NCI-H146 treated with DMSO at 0.1 percent for 48 hours (cell line): ENCODE measurements around the gene PDE9A.

ENCODE experiments used
- DNase-seq: peaks from one replicate; lab custom pipeline; 2025; ENCODE audit not compliant: unreplicated experiment; lab: John Stamatoyannopoulos, UW

Gene PDE9A

DNA sequence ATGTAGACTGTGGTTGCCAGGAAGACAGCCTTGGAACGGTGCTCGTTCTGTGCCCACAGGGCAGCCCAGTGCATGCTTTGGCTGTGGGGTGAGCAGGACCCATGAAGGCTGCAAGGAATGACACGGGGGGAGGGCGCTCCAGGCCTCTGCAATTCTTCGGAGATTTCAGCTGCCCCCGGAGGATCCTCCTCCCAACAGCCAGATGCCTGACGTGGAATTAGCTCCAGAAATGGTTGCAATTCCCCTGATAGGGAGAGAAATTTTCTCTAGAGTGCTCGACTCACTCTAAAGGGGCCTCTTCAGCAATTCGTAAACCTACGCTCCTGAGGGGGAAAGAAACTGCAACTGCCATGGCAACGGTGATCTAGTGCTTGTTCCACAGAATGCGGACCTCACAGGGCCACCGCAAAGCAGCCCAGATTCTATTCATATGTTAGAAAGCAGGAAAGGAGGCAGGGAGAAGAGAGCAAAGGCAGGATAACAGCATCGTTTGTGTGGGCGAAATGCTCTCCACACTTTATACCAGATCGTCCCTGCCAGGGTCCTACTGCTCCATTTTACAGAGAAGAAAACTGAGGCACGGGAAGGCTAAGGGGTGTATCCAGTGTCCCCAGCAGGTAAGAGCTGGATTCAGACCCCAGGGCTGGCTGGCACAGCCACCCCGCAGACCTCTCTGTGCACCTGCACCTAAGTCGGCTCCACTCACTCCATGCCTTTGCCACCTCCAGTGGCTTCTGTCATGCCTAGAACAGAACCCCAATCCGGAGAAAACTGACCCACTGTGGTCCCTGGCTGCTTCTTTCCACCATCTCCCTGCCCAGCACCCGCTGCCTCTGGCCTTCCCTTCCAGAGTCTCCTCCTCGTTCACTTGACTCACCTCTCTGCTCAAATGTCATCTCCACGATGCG lies 11.9 kb upstream of the PDE9A start:
- no peak for DNase-seq

DNA sequence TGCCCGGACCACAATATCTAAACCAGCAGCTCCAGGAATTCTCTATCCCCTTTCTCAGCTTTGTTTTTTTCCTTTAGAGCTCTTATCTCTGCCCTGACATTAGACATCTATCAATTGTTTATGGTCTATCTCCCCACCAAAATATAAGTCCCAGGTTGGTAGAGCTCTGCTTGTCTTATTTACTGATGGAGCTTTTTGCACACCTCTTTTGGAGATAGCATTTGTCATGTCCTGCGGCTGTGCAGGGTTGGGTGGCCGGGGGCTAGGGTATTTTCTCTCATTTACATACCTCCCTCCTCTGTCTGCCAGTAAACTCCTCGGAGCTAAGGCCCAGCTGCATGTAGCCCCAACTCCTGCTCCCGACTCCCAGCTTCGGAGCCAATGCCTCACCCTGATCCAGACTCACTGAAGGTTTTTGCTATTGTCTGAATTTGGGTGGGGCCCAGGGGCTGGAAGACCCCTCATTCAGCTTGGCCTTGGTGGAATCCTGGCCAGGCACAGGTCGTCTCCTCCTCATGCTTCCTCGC lies 11.1 kb upstream of the PDE9A start:
- DNase-seq, result no peak

DNA sequence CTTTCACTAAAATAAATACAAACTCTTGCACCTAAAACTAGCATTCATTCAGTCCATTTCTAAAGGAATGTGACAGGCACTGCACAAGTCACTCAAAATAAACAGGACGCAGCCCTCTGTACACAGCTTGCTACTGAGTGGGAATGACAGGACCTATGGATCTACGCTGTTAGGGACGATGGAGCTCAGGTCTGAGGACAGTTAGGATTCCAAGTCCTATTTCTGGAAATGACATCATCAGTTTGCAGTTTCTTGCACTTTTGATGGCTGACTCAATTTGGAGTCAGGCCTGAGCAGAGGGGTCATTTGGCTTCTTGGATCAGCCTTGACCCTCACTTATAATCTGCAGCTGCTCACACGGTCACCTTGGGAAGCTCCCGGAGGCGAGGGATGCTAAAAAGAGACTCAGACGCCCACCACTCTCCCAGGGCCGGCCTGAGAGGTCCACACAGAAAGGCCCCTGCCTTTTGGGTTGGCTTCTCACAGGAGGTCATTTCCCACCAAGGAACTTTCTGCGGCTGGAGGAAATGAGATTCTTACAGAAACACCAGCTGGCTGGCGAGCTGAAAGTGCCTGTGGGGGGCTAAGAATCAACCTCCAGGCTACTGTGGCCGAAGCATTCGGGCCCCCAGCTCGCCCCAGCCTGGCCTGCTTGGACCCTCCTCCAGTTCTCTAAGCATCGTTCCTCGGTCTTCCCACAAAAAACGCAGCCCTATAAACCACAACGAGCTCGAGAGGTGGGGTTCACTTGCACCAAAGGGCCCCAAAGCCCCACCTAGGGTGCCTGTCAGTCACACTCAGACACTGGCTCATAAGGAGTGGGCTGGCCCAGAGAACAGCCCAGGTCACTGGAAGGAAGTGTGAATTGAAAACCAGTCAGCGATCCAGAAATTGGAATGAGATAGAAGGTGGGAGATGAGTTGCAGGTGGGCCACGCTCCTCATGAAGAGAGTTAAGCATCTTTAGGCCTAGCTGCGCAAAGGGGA lies 8.9 kb upstream of the PDE9A start:
- DNase-seq, result no peak

DNA sequence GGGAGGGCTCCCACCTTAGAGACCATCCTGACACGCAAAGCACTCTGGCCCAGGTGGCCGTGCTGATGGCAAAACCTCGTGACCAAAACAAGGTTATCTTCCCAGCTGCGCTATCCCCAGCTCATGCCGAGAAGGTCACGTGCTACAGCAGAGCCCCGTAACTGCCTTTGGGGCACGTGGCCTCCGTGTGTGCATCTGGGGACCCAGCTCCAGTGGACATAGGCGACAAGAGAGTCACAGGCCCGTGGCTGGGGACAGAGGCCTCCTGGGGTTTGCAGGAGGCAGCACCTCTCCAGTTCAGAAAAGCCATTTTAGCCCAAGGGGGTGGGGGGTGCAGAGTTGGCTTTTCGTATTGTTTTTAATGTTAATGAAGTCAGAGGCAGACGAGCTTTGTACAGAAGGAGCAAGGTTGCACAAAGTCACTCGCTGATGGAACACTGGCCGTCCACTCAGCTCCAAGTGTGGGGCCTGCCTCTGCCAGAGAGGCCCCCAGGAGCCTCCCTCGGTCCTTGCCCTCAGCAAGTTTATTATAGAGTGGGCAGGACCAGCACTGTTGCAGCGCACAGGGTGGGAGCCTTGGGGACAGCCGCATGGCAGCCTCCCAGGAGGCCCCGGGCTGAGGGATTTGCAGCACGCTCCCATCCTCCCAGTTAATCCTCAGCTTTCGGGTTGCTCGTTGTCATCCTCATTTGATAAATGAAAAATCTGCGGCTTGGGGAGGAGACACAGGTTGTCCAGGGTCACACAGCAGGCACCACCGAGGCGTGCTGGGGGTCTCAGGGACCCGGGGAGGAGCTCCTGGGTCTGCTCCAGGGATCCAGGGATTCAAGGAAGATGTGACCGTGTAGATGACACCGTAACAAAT lies 8.0 kb upstream of the PDE9A start:
- DNase-seq, result no peak

DNA sequence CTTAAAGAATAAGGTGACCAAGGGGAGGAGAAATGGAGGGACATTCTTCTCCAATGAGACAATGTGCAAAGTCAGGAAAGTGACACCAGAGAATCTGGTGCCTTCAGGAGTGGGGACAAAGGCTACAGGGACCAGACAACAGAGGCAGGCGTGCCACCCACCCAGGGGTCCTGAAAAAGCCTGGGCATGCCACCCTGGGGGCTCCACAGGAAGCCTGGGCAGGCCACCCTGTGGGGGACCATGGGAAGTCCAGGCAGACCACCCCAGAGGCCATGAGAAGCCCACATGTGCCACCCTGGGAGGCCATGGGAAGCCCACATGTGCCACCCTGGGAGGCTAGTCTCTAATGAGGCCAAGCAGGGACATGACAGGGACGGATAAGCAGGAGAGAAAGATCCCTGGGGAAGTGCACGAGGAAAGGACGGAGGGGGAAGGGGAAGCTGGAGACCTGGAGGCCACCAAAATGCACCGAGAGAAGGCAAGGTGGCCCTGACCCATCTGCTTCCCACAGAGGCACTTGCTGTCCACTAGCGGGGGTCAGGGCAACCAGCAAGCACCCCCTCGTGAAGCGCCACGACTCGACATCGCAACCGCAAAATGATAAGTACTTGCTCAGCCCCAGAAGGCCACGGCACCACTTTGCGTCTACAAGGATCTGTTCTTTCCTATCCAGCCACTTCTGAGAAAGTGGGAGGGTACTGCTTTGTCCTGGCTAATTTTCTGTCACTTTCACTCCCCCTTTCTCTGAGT lies 7.2 kb upstream of the PDE9A start:
- no peak for DNase-seq

DNA sequence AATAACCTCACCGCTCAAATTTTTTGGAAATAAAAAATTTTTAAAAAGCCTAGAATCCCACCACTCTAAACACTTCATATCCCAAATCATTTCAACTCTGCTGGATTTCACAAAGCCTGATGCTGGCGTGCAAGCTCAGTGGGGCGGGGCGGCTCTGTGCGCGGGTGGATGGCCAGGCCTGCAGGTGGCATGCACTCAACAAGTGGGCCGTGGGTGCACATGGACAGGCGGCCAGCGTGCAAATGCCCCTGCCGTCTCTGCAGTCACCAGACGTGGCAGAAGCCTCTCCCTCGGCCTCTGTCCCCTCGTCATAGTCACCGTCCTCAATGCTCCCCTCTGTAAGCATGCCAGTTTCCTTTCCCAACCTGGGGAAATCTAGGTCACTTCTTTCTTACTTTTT lies 6.6 kb upstream of the PDE9A start:
- no peak for DNase-seq

DNA sequence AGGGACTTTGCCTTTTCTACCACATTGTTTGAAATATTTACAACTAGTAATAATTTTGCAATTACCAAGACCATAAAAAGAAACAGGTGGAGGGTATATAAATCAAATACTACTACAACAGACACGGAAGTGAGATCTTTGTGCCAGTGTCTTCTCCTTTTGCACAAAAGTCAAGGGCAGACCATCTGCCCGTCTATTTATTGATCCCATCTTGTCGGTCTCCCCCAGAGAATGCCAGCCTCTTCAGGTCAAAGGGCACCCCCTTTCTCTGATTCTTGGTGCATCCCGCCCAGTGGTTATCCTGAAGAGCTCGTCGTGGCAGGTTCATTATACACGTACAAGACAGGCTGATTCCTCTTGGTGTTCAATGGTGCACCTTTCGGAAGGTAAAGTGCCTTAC lies 4.8 kb upstream of the PDE9A start:
- DNase-seq, result no peak

DNA sequence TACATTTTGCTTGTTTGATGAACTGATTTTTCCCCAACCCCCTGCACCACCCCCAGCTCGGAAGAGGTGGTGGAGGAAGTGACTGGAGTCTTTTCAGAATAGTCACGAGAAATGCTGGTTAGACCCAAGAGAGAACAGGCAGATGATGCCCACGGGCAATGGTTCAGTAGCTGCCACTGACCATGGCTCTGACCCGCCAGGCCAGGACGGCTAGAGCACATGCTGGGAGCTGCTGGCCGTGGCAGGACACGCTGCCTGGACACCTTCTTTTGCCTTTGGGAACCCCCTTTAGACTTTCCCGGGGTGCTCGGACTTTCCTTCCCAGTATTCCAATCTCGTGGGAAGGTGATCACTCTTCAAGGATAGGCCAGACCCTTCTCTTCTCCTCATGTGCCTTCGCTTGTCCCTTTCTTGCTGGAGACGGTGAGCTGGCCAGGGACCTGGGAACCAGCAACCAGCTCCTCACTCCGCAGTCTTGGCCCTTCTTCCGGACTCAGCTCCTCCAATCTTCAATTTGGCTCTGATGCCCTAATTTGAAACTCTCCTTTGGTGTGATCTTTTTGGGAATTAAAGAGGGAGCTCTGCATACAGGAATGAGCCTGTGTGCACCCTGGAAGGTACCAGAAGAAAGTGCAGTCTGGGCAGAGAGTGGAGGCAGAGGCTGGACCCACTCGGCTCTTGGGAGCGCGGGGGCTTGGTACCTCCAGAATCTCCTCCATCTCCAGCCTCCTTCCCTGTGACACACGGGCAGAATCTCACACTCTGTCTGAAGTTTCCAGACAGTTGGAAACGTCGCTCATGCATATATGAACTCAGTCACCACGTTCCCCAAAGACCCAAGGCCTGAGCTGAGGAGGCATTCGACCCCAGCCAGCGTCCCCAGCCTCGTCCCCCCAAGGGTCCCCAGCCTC lies 4.0 kb upstream of the PDE9A start:
- no peak for DNase-seq

DNA sequence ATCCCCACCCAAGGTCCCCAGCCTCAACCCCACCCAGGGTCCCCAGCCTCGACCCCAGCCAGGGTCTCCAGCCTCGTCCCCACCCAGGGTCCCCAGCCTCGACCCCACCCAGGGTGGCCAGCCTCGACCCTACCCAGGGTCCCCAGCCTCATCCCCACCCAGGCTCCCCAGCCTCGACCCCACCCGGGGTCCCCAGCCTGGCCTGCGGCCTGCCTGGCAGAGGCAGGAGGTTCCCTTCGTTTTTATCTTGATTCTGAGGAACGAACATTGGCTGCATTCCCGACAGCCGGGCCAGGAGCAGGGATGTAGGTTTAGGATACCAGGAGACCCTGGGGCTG lies 3.4 kb upstream of the PDE9A start:
- no peak for DNase-seq

DNA sequence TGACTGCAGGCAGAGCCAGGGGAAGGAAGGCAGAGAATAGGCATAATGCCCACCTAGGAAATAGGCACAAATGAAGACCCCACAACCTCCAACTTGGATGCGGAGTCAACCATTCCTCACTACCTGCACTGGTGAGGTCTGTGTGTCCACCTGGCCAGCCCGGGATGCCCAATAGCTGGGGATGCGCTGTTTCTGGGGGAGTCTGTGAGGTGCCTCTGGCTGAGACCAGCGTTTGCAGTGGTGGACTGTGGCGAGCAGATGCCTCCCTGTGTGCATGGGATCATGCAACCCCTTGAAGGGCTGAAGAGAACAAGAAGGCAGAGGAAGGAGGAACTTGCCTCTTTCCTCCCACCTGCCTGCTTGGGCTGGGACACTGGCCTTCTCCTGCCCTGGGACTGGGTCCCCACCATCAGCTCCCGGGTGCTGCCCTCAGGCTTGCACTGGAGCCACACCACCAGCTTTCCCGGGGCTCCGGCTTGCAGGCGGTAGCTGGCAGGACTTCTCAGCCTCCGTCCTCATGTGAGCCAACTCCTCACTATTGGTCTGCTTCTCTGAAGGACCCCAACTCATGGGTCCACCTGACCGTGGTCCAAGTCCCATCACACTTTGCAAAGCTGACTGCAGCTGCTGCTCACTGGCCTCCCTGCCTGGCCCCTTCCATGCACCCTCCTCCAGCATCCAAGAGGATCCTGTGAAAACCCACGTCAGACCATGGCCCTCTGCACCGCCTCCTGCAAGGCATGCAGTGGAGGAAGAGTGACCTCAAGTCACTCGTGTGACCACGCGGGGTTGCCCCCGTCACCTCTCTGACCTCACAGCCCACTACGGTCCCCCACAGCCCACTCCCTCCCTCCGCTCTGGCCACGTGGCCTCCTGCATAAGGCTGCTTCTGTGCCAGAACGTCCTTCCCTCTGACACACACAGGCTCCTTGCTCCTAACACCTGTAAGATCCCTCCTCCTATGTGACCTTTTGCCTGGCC lies 2.7 kb upstream of the PDE9A start:
- no peak for DNase-seq

DNA sequence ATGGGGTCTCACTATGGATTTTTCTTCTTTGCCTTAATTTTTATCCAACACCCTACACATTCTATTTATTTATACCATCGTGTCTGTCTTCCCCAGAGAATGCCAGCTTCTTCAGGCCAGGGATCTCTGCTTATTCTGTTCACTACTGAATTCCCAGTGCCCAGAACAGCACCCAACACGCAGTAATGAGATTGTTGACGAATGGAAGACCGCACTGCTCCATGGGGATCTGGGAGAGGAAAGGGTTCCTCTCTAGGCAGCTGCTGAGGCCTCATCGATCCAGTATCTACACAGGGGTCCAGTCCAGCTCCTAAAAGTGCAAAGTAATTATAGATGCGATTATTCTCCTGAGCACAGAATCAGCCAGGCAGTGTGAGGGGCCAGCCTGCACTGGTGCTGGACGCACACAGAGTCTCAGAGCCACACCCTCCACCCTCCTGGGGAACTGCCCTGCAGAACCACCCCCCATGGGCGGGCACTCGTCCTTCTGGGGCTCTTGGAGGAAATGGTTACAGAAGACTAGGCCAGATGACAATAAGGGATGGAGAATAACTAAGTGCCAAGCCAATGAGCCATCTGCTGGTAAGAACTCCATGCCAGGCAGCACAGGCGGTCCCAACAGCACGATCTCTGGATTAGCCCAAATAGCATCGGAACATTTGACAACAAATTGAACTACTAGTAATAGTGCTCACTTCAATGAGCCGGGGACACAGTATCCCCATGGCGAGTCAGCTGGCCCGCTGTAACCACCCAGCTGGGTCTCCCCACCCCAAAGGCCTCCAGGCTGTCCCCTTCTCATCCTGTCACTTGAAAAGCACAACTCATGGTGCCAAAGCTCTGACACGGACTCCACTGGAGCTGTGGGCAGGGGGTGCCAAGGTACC lies 1.7 kb upstream of the PDE9A start:
- DNase-seq, result peak; percentile 86

DNA sequence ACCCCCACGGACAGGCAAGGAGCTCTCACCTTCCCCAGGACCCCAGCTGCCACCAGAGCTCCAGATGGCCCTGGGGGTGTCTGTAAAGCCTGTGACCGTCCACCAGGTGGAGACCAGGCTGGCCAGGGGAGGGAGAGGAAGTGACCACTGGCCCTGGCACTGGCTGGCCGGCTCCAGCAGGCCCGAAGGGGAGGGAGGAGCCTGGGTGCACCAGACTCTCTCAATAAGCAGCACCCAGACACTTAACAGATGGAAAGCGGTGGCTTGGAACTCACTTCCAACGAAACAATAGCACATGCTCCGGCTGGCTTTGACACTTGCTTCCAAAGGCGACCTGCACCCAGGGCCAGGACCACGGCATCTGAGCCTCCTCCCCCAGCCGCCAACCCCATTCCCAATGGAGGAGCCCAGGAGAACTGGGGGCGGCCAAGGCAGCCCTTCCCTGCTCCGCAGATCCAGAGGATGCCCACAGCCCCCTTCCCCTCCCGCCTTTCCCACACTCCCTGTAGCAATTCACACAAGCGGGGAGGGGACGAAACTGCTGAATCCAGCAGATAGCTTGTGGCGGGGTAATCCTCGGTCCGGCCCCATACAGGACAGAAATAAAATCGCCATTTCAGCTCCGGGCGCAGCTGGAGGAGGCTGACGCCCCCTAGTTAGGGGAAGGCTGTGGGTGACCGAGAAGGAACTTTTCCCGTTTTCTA lies 742 bp upstream of the PDE9A start:
- DNase-seq, result peak; percentile 51

DNA sequence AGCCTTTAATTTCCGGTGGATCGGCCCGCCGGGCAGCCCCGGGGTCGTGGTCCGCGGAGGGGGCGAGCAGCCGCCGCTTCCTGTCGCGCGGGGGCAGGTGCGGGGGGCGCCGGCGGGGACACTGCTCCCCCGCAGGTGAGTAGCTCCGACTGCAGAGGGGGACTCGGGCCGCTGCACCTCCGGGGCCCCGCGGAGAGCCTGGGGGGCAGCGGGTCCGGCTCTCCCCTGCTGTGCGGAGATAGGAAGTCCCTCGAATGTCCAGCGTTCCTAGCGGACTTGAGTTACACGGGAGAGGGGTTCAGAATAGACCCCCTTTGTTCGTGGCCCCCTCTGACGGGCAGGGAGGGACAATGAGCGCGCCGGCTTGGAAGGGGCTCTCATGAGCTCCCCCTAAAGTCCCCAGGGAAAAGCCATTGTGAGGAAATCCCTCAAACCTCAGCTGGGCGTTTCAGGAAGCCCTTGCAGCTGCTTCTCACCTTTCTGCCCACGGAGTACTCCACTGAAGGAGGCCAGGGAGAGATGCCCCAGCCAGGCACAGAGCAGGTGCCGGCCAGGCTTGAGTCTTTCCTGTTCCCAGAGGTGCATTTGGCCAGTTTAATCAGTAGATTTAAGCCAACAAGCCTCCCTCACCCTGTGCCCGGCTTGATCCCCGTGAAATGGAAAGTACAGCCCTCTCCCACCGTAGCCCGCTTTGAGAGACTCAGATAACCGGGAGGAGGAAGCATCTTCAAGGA lies 925 bp downstream of the PDE9A start:
- peak; percentile 15 for DNase-seq

DNA sequence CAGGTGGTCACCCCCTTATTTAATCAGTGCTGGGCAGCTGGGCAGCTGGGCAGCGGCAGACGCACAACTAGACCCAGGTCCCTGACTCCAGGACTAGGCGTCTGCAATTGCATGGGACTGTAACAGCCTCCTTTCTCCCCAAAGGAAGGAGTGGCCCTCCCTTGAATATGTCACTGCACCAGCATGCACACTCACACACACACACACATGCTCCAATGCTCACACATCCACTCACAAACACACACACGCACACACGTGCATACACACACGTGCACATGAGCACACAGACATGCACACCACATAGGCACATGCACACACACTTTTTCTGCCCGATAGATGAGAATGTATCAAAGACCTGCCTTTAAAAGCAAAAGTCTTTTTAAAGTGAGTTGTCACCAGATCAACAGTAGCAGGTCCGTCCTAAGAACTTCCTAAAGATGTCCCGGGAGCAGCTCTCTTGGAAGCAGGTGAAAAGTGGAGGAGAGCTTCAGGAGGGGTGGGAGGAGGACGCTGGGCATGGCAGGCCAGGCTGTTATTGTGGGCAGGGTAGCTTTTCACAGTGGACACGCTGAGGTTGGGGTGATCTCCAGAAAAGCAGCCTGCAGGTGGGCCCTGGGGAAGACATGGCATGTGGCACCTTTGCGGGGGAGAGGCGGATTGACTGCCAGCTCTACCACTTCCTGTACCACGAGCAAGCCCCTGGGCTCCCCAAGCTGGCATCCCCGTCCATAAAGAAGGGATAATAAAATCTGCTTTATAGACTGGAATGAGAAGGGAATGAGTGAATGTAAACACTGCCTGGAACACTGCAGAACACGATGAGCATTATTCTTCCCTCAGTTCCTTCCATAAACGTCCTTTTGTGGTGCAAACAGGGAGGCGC lies 1.7 kb downstream of the PDE9A start:
- DNase-seq, result no peak
